ENCODE data around the gene DOK7.

DOK7 gene

DNA sequence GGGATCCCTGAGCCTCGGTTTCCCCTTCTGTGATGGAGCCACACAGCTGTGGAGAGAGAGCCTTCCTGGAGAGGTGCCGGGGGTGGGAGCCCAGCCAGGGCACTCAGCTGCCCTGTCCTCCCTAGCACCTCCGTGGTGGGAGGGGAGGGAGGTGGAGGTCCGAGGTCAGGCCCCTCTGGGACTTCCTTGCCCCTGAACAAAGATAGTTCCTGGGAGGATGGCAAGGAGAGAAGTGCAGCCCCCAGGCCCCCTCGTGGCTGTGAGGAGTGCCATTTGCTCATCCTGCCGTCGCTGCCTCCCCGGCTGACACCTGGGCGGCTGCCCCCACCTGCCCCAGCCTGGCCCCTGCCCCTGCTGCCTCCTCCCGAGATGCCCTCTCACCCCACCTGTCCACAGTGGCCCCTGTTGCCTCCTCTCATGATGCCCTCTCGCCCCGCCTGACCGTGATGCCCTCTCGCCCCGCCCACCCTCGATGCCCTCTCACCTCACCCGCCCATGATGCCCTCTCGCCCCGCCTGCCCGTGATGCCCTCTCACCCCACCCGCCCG lies 12.7 kb downstream of the DOK7 start:
- no peak for DNase-seq

DNA sequence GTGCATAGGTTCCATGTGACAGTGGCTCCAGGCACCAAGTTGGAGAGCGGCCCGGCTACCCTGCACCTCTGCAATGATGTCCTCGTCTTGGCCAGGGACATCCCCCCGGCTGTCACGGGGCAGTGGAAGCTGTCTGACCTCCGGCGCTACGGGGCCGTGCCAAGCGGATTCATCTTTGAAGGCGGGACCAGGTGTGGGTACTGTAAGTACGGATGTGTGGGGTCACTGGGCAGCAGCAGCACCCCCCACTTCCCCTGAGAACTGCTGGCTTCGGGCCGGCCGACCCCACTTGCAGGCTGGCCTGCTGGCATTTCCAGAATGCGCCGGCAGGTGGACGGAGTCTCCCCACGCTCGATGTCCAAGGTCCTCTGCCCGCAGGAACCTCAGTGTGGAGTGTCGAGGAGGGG lies 13.2 kb downstream of the DOK7 start:
- DNase-seq: no peak

DNA sequence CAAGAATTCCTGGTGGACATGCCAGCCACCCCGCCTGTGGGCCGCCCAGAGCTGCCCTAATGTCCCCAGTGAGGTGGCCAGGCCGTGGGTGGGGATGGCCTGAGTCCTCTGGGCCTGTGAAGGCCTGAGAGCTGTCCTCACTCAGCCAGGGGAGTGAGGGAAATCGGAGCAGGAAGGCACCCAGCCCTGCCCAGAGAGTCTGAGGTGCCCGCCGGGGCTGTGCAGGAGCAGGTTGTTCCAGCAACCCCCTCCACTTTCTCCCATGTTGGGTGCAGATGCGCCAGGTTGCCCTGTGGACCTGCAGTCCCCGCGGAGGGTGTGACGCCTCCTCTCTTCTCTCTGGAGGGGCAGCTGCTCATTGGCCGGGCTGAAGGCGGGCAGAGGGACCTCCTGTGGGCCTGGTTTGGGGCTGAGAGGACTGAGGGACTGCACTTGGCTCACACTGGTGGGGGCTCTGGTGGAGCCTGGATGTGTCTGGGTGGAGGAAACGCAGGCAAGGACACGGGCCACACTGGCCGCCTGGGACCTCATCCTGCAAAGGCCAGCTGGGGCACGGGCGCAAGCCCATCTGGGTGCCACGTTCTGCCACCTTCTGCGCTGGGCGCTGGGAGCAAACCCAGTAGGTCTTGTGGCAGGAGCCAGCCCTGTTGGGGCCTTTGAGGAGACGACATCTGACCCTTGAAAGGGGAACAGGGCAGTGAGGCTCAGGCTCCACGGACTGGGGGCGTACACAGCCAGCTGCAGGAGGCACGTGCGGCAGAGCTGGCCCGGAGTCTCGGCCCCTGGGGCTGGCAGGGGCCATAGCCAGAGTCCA lies 14.0 kb downstream of the DOK7 start:
- peak in 1 of 3 experiments; percentile 30 for DNase-seq

DNA sequence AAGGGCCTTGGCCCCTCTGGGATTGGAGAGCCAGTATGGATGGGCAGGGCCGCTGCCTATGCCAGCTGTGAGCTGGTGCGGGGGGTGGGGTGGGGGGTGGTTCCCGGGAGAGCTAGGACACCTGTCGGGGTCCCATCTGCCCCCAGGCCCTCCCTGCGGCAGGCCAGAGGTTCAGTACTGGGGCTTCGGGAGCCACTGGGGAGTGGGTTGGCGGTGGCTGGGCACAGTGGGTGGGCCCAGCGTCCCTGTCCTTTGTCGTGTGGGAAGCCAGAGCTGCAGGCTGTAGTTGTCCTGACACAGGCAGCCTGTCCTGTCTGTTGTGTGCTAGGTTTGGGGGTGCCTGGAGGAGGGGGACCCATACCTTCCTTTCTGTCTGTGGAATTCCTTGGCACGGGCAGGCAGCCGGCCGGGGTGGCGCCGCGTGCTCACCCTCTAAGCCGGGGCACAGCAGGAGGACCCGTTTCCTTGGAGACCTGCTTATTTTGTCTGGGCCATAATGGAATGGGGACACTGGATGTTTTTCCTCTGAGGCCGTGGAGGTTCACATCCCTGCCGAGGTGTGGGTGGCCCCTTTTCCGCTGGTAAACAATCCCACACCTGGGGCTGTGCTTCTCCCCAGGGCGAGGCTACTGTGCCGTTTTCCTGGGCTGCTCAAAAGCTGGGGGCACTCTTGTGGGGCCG lies 14.8 kb downstream of the DOK7 start:
- DNase-seq: peak in 2 of 3 experiments; percentile 55 to 67

DNA sequence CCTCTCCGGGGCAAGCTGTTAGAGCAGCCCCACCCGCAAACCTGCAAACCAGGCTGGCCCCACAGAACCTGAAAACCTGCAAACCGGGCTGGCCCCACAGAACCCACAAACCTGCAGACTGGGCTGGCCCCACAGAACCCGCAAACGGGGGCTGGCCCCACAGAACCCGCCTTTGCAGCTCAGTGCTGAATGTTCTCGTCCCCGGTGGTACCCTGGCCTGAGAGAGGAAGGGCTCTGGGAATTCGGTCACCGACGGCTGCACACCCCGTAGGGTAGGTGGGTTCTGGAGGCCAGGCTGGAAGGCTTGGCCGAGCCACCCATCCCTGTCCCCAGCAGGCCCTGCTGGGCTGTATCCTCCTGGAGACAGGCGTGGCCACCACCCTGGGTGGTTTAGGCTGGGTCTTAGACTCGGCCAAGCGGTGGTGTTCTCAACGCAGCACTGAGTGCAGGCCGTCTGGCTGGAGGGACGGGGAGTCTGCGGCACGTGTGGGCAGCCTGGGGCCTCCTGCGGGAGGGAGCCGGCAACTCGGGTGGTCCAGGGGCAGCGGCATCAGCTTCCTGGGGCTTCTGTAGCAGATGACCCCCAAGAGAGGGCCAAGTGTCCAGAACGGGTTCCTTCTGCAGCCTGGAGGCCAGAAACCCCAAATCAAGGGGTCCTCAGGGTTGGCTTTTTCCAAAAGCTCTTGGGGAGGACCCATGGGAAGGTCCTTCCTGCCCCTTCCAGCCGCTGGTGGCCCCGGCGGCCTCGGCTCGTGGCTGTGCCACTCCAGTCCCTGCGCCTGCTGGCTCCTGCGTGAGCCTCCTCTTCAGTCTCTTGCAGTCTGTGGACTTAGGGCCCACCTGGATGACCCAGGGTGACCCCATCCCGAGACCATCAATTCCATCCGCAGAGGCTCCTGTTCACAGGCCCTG lies 15.6 kb downstream of the DOK7 start:
- no peak for DNase-seq

DNA sequence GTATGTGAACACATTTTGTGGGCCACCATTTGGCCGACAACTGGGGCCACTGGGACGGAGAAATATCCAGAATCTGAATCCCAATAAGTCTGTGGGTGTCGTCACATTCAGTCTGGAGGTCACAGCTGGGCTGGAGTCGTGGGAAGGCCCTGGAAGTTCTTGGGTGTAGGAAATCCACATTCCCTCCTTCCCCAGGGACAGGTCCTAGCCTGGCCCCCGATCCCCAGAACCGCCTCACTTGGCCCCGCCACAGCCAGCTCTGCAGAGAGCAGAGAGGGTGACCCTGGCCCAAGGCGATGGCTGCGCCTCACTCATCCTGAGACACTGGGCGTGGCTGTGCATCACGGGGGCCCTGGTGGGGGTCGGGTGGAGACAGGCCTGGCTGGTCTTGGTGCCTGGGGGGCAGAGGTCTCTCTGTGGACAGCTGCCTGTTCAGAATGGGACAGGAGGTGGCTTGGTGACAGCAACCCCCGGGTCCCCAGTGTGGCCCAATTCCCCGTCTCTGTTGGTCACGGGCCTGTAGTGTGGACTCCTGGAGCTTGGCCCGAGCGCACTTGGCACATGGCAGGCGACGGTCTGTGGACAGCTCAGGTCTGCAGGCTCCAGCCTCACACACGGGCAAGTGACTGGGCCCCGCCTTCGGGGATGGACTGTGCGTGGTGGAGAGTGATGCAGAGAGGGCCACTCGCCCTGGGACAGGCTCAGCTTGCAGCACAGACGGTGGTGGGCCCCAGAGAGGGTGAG lies 16.4 kb downstream of the DOK7 start:
- no peak for DNase-seq

DNA sequence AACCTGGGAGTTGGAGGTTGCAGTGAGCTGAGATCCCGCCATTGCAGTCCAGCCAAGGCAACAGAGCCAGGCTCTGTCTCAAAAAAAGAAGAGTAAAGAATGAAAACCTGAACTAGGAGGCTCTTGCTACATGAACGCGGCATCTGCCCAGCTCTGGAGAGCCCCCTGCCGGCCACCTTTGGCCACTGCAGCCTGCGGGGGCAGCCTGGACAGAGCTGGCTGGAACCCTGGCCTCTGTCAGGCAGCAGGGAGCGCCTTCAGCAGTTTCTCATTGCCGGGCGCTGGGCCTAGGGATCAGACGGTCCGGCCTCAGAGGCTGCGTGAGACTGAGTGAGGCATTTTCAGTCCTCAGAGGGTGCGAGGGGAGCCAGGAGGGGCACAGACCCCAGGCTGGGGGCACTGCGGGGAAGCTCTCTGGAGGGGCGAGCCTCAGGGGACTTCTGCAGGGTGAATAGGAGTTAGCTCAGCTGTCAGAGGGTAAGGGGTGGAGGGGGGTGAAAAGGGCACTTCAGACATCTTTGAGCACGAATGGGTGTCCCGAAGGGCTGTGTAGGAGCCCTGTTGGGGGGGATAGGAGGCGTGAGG lies 17.5 kb downstream of the DOK7 start:
- DNase-seq: peak; percentile 81 to 88 (median 86)

DNA sequence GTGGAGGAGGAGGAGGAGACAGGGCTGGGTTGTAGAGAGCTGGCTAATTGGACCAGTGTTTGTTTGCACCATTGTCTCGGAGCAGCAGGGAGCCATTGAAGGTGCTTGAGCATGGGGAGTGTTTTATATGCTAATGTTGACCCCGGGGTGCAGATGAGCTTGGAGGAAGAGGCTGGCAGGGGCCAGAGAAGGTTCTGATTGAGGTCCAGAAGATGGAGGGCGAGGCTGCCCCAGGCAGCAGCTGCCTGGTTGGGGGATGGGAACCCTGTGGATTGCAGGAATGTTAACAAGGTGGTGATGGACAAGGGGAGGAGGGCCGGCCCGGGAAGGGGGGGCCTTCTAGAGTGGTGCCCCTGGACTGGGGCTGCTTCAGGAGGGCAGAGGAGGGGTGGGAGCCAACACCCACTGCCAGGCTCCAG lies 18.0 kb downstream of the DOK7 start:
- peak; percentile 84 to 95 (median 86) for DNase-seq

DNA sequence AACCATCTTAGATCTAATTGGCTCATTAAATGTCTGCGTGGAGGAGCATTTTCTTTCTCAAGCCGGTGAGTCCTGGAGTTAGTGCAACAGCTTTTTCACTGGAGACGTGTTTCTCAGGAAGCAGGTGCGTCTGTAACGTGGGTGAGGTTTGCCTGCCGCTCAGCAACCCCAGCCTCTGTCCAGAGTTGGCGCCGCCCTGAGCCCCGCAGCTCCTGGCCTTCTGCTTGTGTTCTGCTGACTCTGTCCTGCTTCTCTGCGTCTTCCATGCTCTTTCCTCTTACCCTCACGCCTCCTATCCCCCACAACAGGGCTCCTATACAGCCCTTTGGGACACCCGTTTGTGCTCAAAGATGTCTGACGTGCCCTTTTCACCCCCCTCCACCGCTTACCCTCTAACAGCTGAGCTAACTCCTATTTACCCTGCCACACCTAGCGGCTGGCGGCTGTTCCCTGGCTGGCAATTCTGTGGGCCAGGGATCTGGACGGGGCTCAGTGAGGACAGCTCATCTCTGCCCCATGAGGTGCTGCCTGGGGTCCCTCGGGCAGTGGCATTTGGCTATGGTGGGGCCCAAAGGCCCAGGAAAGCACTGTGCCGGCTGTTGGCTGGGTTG lies 18.8 kb downstream of the DOK7 start:
- peak; percentile 58 to 72 (median 64) for DNase-seq

DNA sequence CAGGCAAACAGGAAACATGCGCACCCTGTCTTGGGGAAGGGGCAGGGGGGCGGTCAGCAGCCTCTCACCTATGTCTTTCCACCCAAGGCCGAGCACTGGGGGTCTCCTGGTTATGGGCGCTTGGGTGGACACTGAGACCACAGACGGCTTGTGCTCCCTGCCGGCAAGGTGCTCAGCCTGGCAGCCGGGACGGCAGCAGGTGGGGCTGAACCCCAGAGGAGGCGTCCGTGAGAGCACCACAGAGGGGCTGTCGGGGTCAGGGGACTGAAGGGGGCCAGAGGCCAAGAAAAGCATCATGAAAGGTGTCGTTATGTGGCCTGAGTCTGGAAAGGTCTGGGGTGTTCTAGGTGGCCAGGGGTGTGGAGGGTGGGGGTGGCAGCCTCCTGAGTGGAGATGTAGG lies 19.6 kb downstream of the DOK7 start:
- DNase-seq: no peak

DNA sequence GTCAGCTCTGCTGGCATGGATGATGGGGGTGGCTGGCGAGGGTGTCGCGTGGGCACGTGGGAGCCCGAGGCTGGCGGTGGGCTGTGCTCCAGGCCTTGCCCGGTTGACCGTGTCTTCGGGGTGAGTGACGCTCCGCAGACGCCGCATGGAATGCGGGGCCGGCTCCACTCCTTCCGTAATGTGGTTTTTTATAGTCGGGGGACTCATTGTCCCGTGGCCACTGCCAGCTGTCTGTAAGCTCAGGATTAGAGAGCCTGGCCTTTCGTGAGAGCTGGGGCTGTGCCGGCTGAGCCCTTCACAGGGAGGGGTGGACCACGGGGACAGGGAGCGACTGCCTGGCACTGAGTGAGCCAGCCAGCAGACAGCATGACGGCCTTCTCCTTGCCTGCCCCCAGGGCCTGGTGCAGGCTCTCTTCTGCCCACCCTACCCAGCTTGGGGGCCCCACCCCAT lies 20.4 kb downstream of the DOK7 start:
- no peak for DNase-seq

DNA sequence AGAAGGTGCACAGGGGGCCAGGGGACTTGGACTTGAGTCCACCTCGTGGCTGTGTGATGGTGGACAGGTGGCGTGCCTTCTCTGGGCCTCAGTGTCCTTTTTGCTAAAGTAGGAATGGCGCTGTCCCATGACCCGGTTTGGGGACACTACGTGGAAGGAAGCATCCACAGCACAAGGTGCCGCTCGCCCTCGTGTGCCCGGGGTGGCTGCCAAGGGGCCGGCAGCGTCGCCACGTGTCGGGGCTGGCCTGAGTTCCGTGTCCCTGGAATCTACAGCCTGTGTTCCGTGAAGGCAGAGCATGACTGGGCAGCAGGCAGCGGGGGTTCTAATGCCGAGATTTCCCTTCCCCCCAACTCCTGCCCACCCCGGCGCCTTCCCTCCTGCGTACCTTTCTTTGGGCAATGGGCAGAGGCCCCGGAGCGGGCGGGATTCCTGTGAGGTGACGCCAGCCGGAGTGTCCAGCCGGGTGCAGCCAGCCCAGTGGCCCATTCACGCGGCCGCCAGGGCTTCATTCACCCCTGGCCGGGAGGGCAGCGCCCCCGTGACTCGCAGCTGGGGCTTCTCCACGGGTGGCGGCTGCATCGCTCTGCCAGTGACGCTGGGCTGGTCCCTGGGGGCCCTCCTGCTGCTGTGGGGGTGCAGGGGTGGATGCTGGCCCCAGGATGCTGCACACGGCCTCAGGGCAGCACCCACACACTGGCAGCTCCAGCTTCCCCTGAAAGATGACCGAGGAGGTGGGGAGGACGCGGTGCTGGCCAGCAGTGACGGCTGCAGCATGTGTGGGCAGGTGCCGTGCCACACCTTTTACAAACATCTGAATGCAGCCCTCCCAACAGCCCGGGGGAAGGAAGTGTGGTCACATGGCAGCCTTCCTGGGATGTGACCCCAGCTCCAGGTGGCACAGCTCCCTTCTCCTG lies 21.2 kb downstream of the DOK7 start:
- DNase-seq: peak; percentile 41 to 82 (median 75)

DNA sequence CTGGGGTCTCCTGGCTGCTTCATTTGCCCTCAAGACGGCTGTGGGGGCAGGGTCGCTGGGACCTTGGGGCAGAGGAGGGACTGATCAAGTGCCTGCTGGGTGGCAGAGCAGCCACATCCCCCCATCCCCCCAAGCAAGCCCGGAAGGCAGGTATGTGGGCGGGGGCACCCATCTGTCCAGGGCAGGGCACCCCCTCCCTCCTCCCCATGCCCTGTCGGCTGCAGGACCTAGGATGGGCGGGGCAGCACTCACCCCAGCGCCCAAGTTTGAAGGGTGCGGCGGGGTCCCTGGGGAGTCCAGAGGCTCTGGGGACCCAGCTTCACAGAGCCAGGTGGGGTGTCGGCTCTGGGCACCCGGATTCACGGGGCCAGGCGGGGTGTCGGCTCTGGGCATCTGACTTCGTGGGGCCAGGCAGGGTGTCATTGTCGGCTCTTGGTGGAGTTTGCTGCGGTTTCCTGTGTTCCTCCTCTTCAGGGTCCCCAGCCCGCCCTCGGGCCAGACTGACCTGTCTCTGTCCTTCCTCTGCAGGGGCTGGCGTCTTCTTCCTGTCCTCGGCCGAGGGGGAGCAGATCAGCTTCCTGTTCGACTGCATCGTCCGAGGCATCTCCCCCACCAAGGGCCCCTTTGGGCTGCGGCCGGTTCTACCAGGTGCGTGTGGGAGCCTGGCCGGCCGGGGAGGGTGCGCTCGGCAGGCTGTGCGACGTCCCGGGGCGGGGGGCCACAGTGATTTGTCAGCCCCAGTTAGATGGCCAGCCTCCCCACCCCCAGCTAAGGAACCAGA lies 22.1 kb downstream of the DOK7 start:
- peak in 2 of 3 experiments; percentile 32 to 52 for DNase-seq

DNA sequence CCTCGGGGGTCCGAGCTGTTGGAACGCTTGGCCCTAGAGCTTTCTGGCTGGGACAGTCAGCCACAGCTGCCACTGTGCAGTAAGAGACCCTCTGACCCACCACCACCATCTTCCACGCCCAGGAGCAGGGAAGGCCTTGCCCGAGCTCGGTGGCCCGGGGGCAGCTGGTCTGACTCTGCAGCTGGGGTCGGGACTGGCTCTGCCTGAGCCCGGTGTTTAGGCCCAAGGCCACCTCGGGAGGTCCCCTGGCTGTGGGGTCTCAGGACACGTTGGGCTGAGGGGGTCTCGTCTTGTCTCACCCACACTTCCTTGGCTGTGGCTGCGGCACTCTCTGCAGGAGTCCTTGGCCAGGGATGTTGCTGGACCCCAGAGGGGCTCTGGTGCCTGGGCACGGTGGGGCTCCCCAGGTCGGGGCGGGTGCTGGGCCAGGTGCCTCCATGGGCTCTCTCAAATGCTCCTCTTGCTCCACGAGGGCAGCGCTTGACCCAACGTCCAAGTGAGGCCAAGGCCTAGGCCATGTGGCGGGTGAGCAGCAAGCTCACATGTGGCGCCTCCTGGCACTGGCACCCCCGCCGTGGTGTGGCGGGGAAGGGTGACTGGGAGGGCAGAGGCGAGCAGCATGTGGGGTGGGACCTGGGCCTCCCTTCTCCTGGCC lies 22.9 kb downstream of the DOK7 start:
- no peak for DNase-seq

DNA sequence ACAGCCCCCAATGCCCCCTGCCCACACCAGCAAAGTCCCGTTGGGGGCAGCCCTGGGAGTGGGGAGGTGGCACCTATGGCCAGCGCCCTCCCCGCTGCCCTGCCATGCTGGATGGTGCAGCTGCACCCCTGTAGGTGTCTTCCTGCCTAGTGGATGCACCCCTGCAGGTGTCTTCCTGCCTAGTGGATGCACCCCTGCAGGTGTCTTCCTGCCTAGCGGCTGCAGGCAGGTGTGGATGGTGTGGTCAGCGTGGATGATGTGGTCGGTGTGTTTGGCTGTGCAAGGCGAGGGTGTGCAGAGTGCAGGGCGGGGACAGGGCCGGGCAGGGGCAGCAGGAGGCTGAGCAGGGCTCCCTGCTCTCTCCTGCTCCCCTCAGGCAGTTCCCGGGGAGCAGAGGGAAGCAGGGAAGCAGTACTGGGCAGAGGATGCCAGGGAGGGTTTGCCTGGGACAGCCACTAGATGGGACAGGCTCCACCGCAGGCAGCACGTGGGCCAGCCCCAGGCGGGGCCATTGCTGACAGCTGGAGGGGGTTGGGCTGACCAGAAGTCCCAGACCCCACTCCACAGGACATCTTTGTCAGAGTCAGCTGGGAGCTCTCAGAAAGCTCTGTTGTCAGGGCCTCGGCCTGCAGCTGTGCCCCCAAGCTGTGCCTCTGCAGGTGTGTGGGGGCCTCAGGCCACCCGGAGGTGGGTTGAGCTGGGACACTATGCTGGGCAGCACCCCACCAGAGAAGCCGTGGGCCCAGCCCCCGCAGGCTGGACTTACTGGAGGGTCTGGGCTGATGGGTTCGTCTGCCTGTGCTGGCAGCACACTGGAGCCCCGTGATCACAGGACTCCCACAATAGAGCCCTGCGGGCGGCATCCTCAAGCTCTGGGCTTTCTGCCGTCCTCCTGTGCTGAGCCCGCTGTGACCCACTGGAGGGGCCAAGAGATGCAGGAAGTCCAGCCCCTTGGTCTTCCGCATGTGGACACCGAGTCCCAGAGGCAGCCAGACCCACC lies 23.7 kb downstream of the DOK7 start:
- peak in 2 of 3 experiments; percentile 68 to 81 for DNase-seq

DNA sequence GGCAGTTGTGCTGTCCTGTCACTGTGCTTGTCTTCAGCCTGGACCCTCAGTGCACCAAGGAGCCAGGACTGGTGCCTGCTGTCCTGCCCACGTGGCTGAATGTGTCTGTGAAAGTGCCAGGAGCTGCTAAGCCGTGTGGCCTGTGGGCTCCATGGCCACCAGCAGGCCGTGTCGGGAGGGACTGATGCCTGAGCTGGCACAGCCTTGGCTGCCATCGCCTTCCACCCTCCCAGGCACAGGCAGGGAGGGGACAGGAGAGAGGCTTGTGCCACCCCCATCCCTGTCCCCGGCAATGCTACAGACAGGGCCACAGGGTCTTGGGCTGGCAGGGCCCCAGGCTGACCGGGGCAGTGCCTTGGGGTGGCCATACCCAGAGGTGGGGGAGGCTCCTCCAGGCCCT lies 24.8 kb downstream of the DOK7 start:
- DNase-seq: peak in 1 of 3 experiments; percentile 26

DNA sequence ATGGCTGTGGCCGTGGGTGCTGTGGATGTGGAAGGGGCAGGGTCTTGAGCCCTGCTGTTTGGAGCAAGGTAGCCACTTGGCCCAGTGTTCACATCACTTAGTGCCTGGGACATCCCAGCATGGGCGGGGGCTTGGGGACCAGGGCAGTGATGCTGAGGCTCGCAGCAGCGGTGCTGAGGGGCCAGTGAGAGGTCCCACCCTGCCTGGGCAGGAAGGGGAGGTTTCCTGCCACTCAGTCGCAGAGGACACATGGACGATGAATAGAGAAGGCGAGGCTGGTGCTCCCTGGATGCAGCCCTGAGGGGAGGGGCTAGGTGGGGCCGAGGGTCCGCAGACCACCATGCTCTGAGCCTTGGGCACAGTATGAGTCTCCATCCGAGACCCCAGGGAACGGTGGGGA lies 25.7 kb downstream of the DOK7 start:
- DNase-seq: peak in 1 of 3 experiments; percentile 14

Measured in NCI-H1417 (cell line).